ENCODE data around the gene ACOT7. TPM values are rescaled to one million over a fixed set of nuclear protein-coding genes. Genes with fewer than 3 reads are reported as not detected.

The ACOT7 gene
- total and polyA plus RNA-seq, 2 of the 13 experiments (the other 11 are each of a cell fraction or from before 2014, with no cell fraction given) = 33.0 to 55.8 TPM

DNA sequence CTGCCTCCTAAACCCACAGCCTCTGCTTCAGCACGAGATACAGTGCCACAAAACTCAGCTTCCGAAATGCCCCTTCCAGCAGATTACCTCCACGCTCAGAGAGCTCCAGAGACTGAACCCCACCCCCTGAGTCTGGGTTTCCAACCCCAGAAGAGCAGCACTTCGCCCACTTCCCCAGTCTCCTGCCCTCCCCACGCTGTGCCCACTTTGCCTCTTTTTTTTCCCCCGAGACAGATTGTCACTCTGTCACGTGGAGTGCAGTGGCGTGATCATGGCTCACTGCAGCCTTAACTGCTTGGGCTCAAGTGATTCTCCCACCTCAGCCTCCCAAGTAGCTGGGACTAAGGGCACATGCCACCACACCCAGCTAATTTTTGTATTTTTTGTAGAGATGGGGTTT, 167.9 kb downstream of the ACOT7 start:
- no peaks in the 10 kb centered on the region for H3K27me3 ChIP-seq (ENCODE audit: control insufficient read depth in 1 of 2, insufficient read depth in 2 of 2, low read length in 2 of 2)
- H4K20me1 ChIP-seq (ENCODE audit: insufficient read depth, low read length) = no peaks in the 10 kb centered on the region
- CTCF ChIA-PET (ENCODE audit: low intra/inter-chr PET ratio, low total read pairs) = no interaction called here
- H3K36me3 ChIP-seq (replicated peaks in 1 of 2; ENCODE audit: control insufficient read depth in 1 of 2, insufficient read depth in 2 of 2, low read length in 2 of 2) = peaks cover 9 to 52% of the 10 kb centered on the region in 2 experiments; a peak in 4 of 5 replicates
- no peaks in the 10 kb centered on the region for H3K9me3 ChIP-seq (ENCODE audit: low read length)
- H3K4me3 ChIP-seq (replicated peaks in 1 of 3; ENCODE audit: insufficient read depth in 1 of 3, low read depth in 2 of 3, low read length in 3 of 3) = no peak overlapping the region
- FAIRE-seq (no peak), DNase-seq (ENCODE audit: low spot score) (no peak), ATAC-seq (no peak)
- no peak overlapping the region for H3K9ac ChIP-seq (ENCODE audit: insufficient read depth, low read depth, low read length)
- no peak overlapping the region for H3K27ac ChIP-seq (ENCODE audit: extremely low read length, insufficient read depth, low read length)
- H3K4me2 ChIP-seq (ENCODE audit: low read depth, low read length) = no peak overlapping the region
- no peaks in the 10 kb centered on the region for H3K4me1 ChIP-seq (ENCODE audit: insufficient read depth, low read length)
- intact Hi-C loops (cut with micrococcal nuclease; ENCODE audit: unreplicated experiment) (no loop called here), in situ Hi-C loops (cut with HindIII; ENCODE audit: extremely low pct_ligation_motif_present, low pct_unique_long_range_greater_than_20kb) (no loop called here)
- over 99% methylated on average over 8 of the region's 8 CpGs for WGBS (ENCODE audit: low lambda C conversion rate)
- TF ChIP-seq NFE2L1 (CRISPR knock-in tag; IDR thresholded peaks at IDR 0.05; ENCODE audit: borderline replicate concordance) (no peak), JDP2 (CRISPR knock-in tag; IDR thresholded peaks at IDR 0.05; ENCODE audit: borderline replicate concordance) (no peak), ZNF550 (CRISPR knock-in tag; IDR thresholded peaks at IDR 0.05; ENCODE audit: borderline replicate concordance) (no peak), CHCHD3 (CRISPR knock-in tag; IDR thresholded peaks at IDR 0.05) (no peak), KMT2B (CRISPR knock-in tag; IDR thresholded peaks at IDR 0.05) (no peak), ZNF547 (CRISPR knock-in tag; IDR thresholded peaks at IDR 0.05) (no peak), SMAD3 (CRISPR knock-in tag; IDR thresholded peaks at IDR 0.05) (no peak), ZMYM2 (CRISPR knock-in tag; IDR thresholded peaks at IDR 0.05) (no peak), ZNF3 (CRISPR knock-in tag; IDR thresholded peaks at IDR 0.05) (no peak), ZNF382 (CRISPR knock-in tag; IDR thresholded peaks at IDR 0.05; ENCODE audit: borderline replicate concordance) (no peak), MYNN (CRISPR knock-in tag; IDR thresholded peaks at IDR 0.05; ENCODE audit: low read depth) (no peak)
- TF ChIP-seq, protein P1, sequence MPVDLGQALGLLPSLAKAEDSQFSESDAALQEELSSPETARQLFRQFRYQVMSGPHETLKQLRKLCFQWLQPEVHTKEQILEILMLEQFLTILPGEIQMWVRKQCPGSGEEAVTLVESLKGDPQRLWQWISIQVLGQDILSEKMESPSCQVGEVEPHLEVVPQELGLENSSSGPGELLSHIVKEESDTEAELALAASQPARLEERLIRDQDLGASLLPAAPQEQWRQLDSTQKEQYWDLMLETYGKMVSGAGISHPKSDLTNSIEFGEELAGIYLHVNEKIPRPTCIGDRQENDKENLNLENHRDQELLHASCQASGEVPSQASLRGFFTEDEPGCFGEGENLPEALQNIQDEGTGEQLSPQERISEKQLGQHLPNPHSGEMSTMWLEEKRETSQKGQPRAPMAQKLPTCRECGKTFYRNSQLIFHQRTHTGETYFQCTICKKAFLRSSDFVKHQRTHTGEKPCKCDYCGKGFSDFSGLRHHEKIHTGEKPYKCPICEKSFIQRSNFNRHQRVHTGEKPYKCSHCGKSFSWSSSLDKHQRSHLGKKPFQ (CRISPR knock-in tag; IDR thresholded peaks at IDR 0.05; ENCODE audit: insufficient replicate concordance) = no peak
- TF ChIP-seq, protein P2, sequence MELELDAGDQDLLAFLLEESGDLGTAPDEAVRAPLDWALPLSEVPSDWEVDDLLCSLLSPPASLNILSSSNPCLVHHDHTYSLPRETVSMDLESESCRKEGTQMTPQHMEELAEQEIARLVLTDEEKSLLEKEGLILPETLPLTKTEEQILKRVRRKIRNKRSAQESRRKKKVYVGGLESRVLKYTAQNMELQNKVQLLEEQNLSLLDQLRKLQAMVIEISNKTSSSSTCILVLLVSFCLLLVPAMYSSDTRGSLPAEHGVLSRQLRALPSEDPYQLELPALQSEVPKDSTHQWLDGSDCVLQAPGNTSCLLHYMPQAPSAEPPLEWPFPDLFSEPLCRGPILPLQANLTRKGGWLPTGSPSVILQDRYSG (CRISPR knock-in tag; IDR thresholded peaks at IDR 0.05) = no peak
- TF ChIP-seq, protein P3, sequence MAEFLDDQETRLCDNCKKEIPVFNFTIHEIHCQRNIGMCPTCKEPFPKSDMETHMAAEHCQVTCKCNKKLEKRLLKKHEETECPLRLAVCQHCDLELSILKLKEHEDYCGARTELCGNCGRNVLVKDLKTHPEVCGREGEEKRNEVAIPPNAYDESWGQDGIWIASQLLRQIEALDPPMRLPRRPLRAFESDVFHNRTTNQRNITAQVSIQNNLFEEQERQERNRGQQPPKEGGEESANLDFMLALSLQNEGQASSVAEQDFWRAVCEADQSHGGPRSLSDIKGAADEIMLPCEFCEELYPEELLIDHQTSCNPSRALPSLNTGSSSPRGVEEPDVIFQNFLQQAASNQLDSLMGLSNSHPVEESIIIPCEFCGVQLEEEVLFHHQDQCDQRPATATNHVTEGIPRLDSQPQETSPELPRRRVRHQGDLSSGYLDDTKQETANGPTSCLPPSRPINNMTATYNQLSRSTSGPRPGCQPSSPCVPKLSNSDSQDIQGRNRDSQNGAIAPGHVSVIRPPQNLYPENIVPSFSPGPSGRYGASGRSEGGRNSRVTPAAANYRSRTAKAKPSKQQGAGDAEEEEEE (CRISPR knock-in tag; IDR thresholded peaks at IDR 0.05; ENCODE audit: borderline replicate concordance) = no peak
- TF ChIP-seq, protein P4, sequence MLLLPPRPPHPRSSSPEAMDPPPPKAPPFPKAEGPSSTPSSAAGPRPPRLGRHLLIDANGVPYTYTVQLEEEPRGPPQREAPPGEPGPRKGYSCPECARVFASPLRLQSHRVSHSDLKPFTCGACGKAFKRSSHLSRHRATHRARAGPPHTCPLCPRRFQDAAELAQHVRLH (CRISPR knock-in tag; IDR thresholded peaks at IDR 0.05; ENCODE audit: borderline replicate concordance, low read depth) = no peak
- TF ChIP-seq, protein P5, sequence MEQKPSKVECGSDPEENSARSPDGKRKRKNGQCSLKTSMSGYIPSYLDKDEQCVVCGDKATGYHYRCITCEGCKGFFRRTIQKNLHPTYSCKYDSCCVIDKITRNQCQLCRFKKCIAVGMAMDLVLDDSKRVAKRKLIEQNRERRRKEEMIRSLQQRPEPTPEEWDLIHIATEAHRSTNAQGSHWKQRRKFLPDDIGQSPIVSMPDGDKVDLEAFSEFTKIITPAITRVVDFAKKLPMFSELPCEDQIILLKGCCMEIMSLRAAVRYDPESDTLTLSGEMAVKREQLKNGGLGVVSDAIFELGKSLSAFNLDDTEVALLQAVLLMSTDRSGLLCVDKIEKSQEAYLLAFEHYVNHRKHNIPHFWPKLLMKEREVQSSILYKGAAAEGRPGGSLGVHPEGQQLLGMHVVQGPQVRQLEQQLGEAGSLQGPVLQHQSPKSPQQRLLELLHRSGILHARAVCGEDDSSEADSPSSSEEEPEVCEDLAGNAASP (CRISPR knock-in tag; IDR thresholded peaks at IDR 0.05; ENCODE audit: borderline replicate concordance) = no peak
- TF ChIP-seq, protein P6, sequence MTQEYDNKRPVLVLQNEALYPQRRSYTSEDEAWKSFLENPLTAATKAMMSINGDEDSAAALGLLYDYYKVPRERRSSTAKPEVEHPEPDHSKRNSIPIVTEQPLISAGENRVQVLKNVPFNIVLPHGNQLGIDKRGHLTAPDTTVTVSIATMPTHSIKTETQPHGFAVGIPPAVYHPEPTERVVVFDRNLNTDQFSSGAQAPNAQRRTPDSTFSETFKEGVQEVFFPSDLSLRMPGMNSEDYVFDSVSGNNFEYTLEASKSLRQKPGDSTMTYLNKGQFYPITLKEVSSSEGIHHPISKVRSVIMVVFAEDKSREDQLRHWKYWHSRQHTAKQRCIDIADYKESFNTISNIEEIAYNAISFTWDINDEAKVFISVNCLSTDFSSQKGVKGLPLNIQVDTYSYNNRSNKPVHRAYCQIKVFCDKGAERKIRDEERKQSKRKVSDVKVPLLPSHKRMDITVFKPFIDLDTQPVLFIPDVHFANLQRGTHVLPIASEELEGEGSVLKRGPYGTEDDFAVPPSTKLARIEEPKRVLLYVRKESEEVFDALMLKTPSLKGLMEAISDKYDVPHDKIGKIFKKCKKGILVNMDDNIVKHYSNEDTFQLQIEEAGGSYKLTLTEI (CRISPR knock-in tag; conservative IDR thresholded peaks at IDR 0.05) = no peak
- POLR2A ChIA-PET = no interaction called here
- no peak overlapping the region for H2AFZ ChIP-seq (ENCODE audit: low read length)
- no TSS peak for BruUV-seq (replicated peaks)
- H3K79me2 ChIP-seq (ENCODE audit: insufficient read depth, low read length) = no peaks in the 10 kb centered on the region

Data from HepG2 (cell line).